Measurements from ENCODE around the gene C19orf33. TPM values are rescaled to one million over a fixed set of nuclear protein-coding genes. Genes with fewer than 3 reads are reported as not detected.

The C19orf33 gene
- total RNA-seq, 6 experiments from 2014 or later: 1.8 TPM; not detected in 5

DNA sequence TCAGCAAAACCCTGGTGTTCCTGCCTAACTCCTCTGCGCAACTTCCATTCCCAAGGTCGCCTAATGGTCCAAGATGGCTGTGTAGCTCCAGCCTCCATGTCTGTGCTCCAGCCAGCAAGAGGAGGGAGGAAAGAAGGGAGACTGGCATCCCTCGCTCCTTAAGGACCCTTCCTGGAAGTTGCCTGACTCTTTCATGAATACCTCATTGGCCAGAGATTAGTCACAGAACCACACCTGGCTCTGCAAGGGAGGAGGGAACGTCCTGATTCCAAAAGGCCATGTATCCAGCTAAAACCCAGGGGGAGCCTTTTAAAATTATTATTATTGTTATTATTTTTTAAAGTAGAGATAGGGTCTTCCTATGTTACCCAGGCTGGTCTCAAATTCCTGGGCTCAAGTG lies 20.4 kb downstream of the C19orf33 start:
- H3K36me3 ChIP-seq: peaks cover 0 to 3% (median 0%) of the 10 kb centered on the region in 4 donors
- TF ChIP-seq POLR2A (IDR thresholded peaks at IDR 0.05) (no peak), CTCF (IDR thresholded peaks at IDR 0.05) (no peak)
- H3K9me3 ChIP-seq: no peaks in the 10 kb centered on the region
- WGBS (ENCODE audit: insufficient coverage, low coverage, low lambda C conversion rate, missing lambda C conversion rate): 17% methylated on average over 1 of the region's 4 CpGs
- H3K4me1 ChIP-seq: peaks cover 0 to 3% (median 0%) of the 10 kb centered on the region in 4 donors
- H3K27ac ChIP-seq: no peak overlapping the region
- no peak overlapping the region for H3K4me3 ChIP-seq
- intact Hi-C loops (cut with DNase I): no loop called here
- DNase-seq: no peak
- H3K27me3 ChIP-seq: no peaks in the 10 kb centered on the region
- ATAC-seq: no peak

GRCh38 chr19:38326591-38326990 lies 22.5 kb downstream of the C19orf33 start:
- intact Hi-C loops (cut with DNase I): loop anchor here in 1 of 2 donors (5.0 kb wide), 1 partner anchor 74 kb away; no protein-coding TSS in a partner anchor
- DNase-seq (no peak), ATAC-seq (no peak)
- Histone ChIP-seq H3K27ac (no peak overlapping the region), H3K4me1 (no peaks in the 10 kb centered on the region), H3K36me3 (peaks cover 0 to 3% (median 0%) of the 10 kb centered on the region in 4 donors), H3K9me3 (no peaks in the 10 kb centered on the region), H3K4me3 (no peak overlapping the region), H3K27me3 (no peaks in the 10 kb centered on the region)
- 87% methylated on average over 5 of the region's 22 CpGs for WGBS (ENCODE audit: insufficient coverage, low coverage, low lambda C conversion rate, missing lambda C conversion rate)
- TF ChIP-seq CTCF (IDR thresholded peaks at IDR 0.05): no peak

GRCh38 chr19:38329651-38330050 lies 25.6 kb downstream of the C19orf33 start:
- H3K4me1 ChIP-seq: no peaks in the 10 kb centered on the region
- no peak overlapping the region for H3K27ac ChIP-seq
- 78% methylated on average over 2 of the region's 7 CpGs for WGBS (ENCODE audit: insufficient coverage, low coverage, low lambda C conversion rate, missing lambda C conversion rate)
- DNase-seq (no peak), ATAC-seq (peak in 1 of 4 donors; percentile 17)
- no peak overlapping the region for H3K4me3 ChIP-seq
- H3K36me3 ChIP-seq: peaks cover 0 to 3% (median 0%) of the 10 kb centered on the region in 4 donors
- intact Hi-C loops (cut with DNase I): loop anchor here in 1 of 2 donors (5.0 kb wide), 1 partner anchor 77 kb away; no protein-coding TSS in a partner anchor
- no peaks in the 10 kb centered on the region for H3K9me3 ChIP-seq
- TF ChIP-seq CTCF (IDR thresholded peaks at IDR 0.05) (no peak), POLR2A (IDR thresholded peaks at IDR 0.05) (no peak)
- no peaks in the 10 kb centered on the region for H3K27me3 ChIP-seq

GRCh38 chr19:38331728-38332127 lies 27.7 kb downstream of the C19orf33 start:
- no peak for TF ChIP-seq CTCF (IDR thresholded peaks at IDR 0.05)
- no peak for TF ChIP-seq POLR2A (IDR thresholded peaks at IDR 0.05)
- Histone ChIP-seq H3K27me3 (no peaks in the 10 kb centered on the region), H3K4me1 (no peaks in the 10 kb centered on the region), H3K4me3 (no peak overlapping the region), H3K36me3 (peaks cover 0 to 3% (median 0%) of the 10 kb centered on the region in 4 donors), H3K9me3 (no peaks in the 10 kb centered on the region), H3K27ac (no peak overlapping the region)
- ATAC-seq (no peak), DNase-seq (no peak)
- intact Hi-C loops (cut with DNase I): no loop called here
- WGBS (ENCODE audit: insufficient coverage, low coverage, low lambda C conversion rate, missing lambda C conversion rate): 55% methylated on average over 1 of the region's 1 CpG

DNA sequence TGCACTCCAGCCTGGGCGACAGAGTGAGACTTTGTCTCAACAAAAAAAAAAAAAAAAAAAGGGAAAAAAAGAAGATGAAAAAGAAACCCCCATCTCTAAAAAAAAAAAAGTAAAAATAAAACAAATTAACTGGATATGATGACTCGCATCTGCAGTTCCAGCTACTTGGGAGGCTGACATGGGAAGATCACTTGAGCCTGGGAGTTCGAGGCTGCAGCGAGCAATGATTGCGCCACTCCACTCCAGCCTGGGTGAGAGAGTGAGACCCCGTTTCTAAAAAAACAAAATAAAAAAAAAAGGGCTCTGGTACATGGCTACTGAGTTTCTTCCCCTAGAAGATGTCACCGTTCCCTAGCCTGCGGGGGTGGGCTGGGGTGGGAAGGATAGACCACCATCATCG lies 29.2 kb downstream of the C19orf33 start:
- Histone ChIP-seq H3K4me1 (peaks cover 0 to 4% (median 0%) of the 10 kb centered on the region in 4 donors), H3K36me3 (no peaks in the 10 kb centered on the region), H3K4me3 (no peak overlapping the region), H3K27ac (no peak overlapping the region), H3K9me3 (no peaks in the 10 kb centered on the region), H3K27me3 (no peaks in the 10 kb centered on the region)
- no peak for TF ChIP-seq POLR2A (IDR thresholded peaks at IDR 0.05)
- no peak for TF ChIP-seq CTCF (IDR thresholded peaks at IDR 0.05)
- ATAC-seq (no peak), DNase-seq (no peak)
- intact Hi-C loops (cut with DNase I): no loop called here
- WGBS (ENCODE audit: insufficient coverage, low coverage, low lambda C conversion rate, missing lambda C conversion rate): 68% methylated on average over 7 of the region's 9 CpGs
